GM19025 (cell line): ENCODE data around the gene MMRN1.

Source experiments
- ATAC-seq: cut with Tn5 transposase; IDR thresholded peaks from one replicate; pipeline ENCODE4 v1.9.1; 2021; ENCODE audit warnings: mild to moderate bottlenecking, low read depth, moderate library complexity; ENCODE audit not compliant: unreplicated experiment

MMRN1 gene

GRCh38 chr4:89909889-89910288 lies 15.2 kb downstream of the MMRN1 start:
- no peak for ATAC-seq

GRCh38 chr4:89913623-89914022 lies 19.0 kb downstream of the MMRN1 start:
- ATAC-seq, result no peak

- no peak for ATAC-seq
These were observed 20.2 kb downstream of the MMRN1 start for GRCh38 chr4:89914609-89915550.

- ATAC-seq, result no peak
These were observed 21.3 kb downstream of the MMRN1 start for GRCh38 chr4:89915937-89916336.

GRCh38 chr4:89922848-89923416 lies 28.3 kb downstream of the MMRN1 start:
- ATAC-seq, result no peak

GRCh38 chr4:89928838-89929237 lies 34.2 kb downstream of the MMRN1 start:
- no peak for ATAC-seq

- peak; percentile 86 for ATAC-seq
These were observed 34.9 kb downstream of the MMRN1 start for GRCh38 chr4:89929425-89930159.

GRCh38 chr4:89939546-89939945 lies 44.9 kb downstream of the MMRN1 start:
- ATAC-seq, result no peak

GRCh38 chr4:89939994-89940393 lies 45.3 kb downstream of the MMRN1 start:
- no peak for ATAC-seq

- ATAC-seq, result no peak
These were observed 48.2 kb downstream of the MMRN1 start for GRCh38 chr4:89942811-89943210.

- no peak for ATAC-seq
These were observed 55.2 kb downstream of the MMRN1 start for GRCh38 chr4:89949782-89950387.

- no peak for ATAC-seq
These were observed 57.8 kb downstream of the MMRN1 start for GRCh38 chr4:89952458-89952857.

GRCh38 chr4:89954906-89955695 lies 60.4 kb downstream of the MMRN1 start:
- ATAC-seq, result no peak

GRCh38 chr4:89957046-89957926 lies 62.6 kb downstream of the MMRN1 start:
- ATAC-seq, result no peak

GRCh38 chr4:89981789-89982334 lies 87.2 kb downstream of the MMRN1 start:
- no peak for ATAC-seq

GRCh38 chr4:89988268-89988667 lies 93.6 kb downstream of the MMRN1 start:
- no peak for ATAC-seq

GRCh38 chr4:89992744-89993143 lies 98.1 kb downstream of the MMRN1 start:
- ATAC-seq, result no peak

GRCh38 chr4:89994176-89994873 lies 99.7 kb downstream of the MMRN1 start:
- no peak for ATAC-seq
